OCI-M2 (cell line): ENCODE data around the gene RAD51B.

Experiments
- DNase-seq: peaks from one replicate; lab custom pipeline; 2025; ENCODE audit not compliant: unreplicated experiment; lab: John Stamatoyannopoulos, UW

RAD51B gene

DNA sequence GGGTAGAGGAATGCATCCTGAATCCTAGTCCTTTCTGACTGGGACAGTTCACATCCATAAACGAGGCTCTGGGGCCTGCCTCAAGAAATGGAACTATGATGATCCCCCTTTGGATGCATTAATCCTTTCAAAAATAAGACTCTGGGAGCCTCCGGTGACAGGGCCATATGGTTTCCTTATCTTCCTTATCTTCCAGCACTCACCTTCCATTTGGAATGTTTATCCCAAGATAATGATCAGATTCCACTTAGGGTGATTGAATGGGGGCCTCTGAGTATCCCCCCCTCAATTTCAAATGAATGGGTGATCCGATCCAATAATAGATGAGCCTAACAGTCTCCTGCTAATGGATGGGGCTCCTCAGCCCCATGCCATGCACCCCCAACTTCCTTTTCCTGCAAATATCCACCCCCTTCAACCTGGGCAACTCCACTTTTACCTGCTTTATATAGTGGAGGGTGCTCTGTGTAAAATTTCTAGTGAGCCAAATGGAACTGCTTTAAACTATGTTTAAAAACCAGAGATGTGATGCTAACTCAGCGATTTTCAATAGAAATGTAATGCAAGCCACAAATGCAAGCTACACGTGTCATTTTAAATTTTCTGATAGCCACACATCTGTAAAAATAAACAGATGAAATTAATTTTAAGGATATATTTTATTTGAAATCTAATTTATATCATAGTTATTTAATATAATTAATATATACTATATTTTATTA is 815.5 kb downstream of the RAD51B start:
- DNase-seq, result no peak

DNA sequence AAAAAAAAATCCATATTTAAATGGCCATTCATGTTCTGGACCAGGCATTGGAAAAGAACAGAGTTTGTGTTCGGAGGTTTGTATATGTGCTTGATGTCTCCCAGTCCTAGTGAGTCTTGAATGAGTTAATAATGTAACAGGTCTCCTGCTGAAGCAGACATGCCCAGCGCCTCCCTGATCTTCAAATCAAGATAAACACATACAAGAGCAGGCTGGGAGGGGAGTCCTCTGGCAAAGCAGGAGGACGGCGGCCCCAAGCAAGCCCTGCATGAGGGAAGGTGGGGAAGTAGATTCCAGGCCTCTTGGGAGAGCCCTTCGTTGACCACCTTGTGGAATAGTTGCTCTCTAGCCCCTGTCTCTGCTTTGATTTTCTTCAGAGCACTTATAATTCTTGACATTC is 817.0 kb downstream of the RAD51B start:
- DNase-seq, result no peak

DNA sequence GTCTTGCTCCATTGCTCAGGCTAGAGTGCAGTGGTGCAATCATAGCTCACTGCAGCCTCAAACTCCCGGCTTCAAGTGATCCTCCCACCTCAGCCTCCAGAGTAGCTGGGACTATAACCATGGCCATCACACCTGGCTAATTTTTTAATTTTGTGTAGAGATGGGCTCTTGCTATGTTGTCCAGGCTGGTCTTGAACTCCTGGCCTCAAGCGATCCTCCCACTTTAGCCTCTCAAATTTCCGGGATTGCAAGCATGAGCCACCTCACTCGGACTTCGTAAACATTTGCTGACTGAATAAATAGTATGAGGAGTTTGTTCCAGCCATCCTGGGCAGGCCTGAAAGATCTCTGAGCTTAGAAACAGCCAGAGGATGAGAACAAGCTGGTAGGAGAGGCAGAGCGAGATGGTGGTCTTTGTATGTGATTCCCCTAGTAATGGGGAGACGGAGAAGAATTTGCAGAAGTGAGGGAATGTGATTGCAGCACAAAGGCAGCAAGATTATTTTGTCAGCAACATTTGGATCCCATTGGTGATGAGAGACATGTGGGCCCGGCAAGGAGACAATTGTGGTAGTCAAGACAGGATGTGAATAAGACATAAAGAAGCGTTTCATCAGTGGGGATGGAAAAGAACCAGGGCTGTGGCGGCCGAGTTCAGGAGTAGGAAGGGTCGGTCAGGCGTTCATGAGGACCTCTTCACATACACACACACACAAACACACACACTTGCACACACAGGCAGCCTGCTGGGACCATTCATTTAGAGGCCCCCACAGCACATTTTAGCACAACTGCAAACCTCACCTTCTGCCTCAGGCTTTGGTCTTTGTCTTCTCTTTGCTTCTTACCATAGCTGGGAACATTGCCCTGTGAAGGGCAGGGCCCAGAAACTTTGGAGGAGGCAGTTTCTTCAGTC is 817.8 kb downstream of the RAD51B start:
- no peak for DNase-seq

DNA sequence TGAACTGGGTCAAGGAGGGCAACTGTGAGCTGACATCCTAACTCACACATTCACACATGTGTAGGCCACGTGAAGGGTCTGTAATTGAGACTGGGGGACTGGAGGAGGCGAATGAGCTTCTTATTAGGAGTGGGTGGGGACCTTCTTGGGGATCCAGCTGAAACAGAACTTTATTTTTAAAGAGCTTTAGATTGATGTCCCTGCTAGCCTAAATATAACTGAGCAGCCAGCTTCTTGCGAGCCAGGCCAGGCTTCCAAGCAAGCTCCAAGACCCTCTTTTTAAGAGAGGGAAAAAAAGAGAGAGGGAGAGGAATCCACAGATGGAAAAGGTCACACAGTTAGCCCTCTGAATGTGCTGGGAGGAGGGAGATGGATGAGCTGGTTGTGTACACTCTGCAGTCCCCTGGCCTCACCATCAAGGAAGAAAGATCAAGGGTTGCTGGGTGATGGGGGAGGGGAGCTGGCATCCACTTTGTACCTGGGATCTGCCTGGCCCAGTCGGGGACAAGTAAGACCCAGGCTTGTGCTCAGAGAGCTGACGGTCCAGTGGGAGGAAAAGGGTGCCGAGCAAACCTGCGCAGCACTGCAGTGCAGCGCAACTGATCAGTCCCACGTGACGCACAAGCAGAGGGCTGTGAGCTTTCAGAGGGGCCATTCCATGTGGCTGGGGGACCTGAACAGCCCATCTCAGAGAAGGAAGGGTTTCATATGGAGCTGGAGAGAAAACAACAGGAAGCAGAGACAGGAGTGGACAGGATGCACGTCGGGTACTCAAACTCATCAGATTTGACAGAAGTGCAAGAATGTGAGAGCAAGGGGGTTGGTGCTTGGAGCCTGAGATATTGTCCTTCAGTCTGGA is 818.8 kb downstream of the RAD51B start:
- DNase-seq, result no peak

DNA sequence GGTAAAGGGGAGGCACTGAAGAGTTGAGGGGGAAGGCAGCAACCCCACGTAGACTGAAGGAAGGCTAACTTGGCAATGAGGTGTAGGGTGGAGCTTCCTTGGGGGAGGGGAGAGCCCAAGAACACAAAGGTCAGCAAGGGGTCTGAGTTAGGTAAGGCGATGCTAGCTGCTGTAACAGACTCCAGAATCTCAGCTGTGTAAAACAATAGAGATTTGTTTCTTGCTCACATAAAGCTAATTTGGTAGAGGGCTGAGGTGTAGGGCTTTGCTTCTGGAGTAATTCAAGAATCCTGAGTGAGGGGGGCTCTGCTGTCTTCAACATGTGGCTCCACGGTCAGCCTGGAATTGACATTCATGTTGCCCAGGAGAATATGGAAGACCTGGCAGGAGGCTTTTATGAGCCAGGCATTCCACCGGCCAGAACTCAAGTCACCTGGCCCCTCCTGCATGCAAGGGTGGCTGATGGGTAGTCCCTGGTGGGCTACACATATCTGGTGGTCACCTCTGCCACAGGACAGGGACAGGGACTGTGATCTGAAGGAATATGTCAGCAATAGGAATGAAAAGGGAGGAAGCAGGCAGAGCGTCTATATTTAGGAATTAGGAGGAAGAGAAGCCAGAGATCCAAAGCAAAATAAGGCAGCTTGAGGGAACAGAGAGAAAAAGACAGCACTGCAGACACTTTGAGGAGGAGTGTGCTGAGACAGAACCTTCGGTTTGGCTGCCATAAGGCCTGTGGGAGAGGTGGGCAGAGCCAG is 819.6 kb downstream of the RAD51B start:
- no peak for DNase-seq

DNA sequence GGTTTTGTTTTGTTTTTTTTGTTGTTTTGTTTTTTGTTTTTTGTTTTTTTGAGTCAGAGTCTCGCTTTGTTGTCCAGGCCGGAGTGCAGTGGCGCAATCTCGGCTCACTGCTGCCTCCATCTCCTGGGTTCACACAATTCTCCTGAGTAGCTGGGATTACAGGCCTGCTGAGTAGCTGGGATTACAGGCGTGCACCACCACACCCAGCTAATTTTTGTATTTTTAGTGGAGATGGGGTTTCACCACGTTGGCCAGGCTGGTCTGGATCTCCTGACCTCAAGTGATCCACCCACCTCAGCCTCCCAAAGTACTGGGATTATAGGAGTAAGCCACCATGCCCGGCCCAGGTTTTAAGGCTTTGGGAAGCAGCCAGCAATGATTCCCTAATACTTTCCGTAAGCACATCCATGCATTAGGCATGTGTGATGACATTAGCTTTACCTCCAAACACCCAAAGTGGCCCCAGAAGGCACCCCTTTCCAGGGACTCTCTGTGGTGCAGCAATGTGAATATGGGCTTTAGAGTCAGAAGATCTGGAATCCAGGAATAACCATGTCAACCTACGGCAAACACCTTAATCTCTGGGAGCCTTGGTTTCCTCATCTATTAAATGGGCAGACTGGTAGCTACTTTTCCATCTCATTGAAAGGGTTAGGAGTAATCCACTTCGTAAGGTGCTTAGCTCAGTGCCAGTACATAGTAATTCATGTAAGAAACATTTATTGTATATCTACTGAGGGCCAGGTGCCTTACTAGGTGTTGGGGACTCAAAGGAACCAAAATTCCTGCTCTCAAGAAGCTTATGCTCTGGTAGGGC is 820.4 kb downstream of the RAD51B start:
- DNase-seq, result no peak

DNA sequence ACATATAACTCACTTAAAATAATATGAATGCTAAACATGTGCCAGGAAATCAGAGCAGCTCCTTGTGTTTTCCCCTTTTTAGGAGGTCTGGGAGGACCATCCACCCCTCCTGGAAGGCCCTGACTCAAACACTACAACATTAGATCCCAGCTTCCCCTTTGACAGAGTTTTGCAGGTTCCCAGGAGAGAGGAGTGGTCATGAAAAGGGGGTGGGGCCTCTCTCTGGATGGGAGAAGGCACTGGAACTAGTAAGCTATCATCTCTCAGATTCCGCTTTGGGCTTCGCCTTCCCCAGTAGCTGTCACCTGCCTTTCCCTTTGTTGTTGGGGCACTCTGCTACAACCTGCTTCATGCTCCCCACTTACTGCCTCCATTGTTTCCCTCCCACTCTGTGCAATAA is 824.1 kb downstream of the RAD51B start:
- no peak for DNase-seq

DNA sequence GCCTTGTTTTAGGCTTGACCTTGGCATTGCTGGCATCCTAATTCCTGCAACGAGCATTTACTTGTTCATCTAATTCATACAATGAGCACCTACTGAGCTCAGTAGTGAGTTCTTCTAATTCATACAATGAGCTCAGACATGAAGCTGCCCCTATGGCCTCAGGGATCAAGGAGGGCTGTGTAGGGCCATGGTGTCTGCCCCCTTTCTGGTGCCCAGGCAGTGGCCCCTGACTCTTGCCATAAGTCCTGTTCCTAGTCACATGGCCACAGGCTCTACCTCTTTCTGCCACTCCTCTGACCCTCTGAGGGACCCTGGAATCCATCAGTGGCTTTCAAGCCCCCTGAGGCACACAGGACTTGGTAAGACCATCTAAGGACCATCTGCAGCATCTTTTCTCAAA is 824.5 kb downstream of the RAD51B start:
- DNase-seq, result no peak

DNA sequence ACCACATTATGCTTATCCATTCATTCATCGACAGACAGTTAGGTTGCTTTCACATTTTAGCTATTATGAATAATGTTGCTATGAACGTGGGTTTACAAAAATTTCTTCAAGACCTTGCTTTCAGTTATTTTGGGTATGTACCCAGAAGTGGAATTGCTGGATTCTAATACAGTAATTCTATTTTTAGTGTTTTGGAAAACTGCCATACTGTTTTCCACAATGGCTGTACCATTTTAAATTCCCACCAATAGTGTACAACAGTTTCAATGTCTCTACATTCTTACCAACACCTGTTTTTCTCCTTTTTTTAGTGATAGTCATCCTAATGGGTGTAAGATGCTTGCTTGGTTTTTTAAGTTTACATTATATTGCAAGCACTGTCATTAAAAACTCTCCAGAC is 825.8 kb downstream of the RAD51B start:
- DNase-seq, result no peak

DNA sequence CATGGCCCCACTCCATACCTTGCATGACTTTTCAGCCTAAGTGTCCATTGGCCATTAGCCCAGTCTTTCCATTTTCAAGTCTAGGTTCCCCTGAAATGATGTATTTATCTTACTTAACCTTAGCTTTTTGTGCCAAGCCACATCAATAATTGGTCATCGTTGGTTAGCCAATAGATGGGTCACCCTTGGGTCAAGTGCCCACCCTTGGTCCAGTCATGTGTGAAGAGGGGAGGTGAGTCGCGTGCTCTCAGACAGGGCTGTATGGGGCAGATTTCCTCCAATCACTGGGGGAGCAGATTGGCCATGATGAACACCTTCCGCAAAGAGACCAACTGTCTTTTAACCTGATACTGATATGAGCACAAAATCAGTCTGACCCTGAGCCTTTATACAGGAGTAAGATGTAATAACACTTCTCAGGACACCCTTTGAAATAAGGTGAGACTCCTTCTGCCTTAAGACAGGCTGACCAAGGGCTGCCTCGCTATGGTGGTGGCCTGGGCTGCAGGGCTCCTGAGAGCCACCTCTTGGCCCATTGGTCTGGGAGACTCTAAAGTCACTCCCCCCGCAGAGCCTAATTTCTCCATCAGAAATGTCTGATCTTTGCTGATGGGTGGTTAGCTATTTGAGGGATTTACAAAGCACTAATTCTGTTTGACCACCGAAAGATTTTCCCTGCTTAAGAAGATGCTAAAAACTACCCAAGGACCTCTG is 830.1 kb downstream of the RAD51B start:
- DNase-seq, result no peak

DNA sequence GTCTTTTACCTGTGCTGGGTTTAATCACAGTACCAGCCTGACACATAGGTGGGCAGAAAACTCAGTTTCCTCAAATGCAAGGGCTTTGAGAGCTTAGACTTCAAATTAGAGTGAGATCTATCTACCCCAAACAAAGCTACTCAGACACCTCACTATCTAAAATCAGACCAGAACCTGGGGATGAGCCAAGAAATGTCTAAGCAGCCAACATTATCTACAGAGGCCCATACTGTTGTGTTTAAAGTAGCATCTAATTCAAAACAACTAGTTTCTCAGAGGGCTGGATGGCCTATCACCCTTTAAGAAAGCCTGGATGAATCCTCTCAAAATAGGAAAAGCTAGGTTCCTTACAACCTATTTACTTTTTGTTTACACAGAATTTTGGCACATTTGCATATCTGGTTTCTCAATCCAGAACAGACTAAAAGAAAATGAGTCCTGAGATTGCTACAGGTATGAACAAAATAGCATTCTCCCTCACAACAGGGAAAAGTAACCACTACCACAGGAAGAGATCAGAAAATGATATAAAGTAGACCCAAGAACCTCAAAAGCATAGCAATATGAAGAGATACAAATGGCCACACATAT is 830.9 kb downstream of the RAD51B start:
- DNase-seq, result no peak

DNA sequence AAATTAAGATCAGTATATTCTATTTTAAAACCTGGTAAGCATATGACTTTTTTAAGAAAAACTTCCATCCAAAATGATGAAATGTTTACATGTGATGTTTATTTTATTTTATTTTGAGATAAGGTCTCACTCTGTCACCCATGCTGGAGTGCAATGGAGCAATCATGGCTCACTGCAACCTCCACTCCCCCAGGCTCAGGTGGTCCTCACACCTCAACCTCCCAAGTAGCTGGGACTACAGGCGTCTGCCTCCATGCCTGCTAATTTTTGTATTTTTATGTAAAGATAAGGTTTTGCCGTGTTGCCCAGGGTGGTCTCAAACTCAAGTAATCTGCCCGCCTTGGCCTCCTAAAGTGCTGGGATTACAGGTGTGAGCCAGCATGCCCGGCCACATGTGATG is 831.5 kb downstream of the RAD51B start:
- DNase-seq, result no peak

DNA sequence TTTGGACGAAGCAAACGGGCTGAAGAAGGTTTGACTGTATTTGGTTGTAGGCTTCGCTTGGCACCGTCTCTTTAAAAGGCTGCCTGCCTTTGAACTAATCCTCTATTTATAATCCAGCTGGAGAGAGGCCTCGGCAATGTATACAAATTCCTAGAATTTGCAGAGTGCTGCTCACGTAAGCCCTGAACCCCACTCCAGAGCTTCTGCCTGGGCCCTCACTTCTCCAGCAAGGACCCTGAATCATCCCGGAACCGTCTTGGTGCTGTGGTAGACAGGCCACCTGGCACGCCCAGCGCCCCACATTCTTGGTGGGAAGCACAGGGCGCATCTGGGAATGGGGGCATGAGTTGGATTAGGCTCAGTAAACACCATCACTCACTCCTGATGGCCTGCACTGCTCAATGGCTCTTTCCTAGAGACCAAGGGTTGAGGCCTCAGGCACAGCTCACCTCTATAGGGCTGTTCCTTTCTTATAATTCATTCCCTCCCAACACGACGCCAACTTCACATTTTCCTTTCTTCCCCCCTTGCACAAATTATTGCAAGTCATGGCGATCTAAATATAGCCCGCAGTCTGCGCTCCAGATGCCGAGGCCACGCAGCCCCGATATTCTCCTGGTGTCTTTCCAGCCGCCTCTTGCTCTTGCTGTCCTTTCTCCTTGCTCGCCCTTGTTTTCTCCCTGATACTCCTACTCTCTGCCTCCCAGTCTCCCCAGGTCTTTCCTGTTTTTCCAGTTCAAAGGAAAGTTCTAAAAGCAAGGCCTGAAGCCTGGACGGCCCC is 832.3 kb downstream of the RAD51B start:
- DNase-seq, result no peak

DNA sequence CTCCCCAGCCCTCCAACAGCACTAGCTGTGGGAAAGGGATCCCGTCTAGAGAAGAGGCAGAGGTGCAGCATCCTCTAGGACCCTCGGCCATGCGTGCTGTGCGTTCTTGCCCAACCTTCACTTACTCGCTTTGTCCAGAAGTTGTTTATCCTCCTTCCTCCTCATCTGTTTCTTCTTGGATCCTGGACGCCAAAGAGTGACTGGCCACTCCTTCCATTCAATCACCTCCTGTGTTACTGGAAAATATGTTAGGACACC is 832.8 kb downstream of the RAD51B start:
- DNase-seq, result no peak

DNA sequence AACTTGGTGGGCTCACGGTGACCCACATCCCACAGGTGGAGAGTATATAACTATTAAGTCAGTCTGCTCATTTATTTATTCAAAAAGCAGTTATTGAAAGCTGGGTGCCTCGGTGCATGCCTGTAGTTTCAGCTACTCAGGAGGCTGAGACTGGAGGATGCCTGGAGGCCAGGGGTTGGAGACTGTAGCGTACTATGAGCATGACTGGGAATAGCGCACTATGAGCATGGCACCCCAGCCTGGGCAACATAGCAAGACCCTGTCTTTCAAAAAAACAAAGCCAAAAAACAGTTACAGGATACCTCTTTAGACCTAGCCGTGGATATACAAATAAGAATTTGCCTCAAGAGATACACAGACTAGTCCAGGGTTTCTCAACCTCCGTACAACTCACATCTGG is 833.5 kb downstream of the RAD51B start:
- no peak for DNase-seq

DNA sequence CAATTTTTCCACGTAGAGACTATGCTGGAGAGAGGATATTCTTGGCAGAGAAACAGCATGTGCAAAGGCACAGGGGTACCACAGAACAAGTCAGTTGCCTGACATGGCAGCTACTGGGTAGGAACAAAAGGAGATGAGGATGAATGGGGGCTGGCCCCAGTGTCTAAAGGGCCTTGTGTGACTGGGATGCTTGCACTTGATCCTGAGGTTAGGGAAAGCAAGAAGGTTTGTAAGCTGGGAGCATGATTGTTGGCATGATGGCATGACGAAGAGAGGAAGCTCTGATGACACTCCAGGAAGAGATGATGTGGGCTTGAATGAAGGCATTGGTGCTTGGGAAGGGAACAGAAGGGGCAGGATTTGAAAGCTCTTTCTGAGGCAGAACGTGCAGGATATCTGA is 834.2 kb downstream of the RAD51B start:
- no peak for DNase-seq

DNA sequence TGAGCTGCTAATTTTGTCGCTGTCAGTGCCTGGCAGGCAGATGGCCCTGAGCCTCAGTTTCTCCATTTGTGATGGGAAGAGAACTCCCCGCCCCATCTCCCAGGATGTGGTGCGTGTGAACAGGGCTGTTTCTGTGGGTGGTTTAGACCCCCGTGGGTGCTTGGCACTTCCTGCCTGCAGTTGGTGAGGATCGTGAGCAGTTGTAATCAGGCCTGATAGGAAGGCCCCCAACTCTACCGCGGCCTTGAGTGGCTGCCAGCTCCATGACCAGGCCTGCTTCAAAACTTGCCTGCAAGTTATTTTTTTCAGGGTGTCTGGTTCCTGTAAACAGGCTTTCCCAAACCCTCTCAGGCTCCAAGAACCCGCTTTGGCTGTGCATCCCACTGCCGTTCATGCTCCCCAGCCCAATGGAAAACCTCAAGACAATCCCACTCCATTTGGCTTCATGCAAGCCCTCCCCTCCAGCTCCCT is 834.9 kb downstream of the RAD51B start:
- DNase-seq, result no peak
